ENCODE results near the gene SHISA8. TPM values are rescaled to one million over a fixed set of nuclear protein-coding genes. Genes with fewer than 3 reads are reported as not detected.

The SHISA8 gene
- total RNA-seq, 6 donors from 2014 or later = 0.17 TPM; not detected in 5

GRCh38 chr22:41947424-41948080, 32.7 kb upstream of the SHISA8 start:
- H3K27me3 ChIP-seq = no peaks in the 10 kb centered on the region
- peak overlapping the region in 3 of 4 donors; percentile 80 to 90 (median 82) for H3K4me3 ChIP-seq
- H3K27ac ChIP-seq = peak overlapping the region in 1 of 4 donors; percentile 72
- TF ChIP-seq POLR2A (IDR thresholded peaks at IDR 0.05) = no peak
- H3K4me1 ChIP-seq = peaks cover 8 to 16% (median 14%) of the 10 kb centered on the region in 4 donors
- 70 to 71% methylated on average over 19 to 21 of the region's 21 CpGs for WGBS, 2 donors
- no peak for ATAC-seq (ENCODE audit: low FRiP score in 2 of 2)
- H3K9me3 ChIP-seq = no peaks in the 10 kb centered on the region
- no peak for DNase-seq
- no peaks in the 10 kb centered on the region for H3K36me3 ChIP-seq

GRCh38 chr22:41946629-41947423, 32.0 kb upstream of the SHISA8 start, which contains the start of gene CENPM:
Gene CENPM (minus strand): TSS chr22:41947152. CDS start chr22:41947076, 76 bp downstream.
- WGBS, 2 donors = 3 to 8% methylated on average over 11 to 23 of the region's 56 CpGs
- H3K27ac ChIP-seq = peak within 1 kb of the TSS in 2 of 4 donors; percentile 16 to 72
- peak; percentile 89 to 97 for DNase-seq
- H3K36me3 ChIP-seq = no peaks in the 10 kb centered on the region
- peak; percentile 98 to 99 for ATAC-seq (ENCODE audit: low FRiP score in 2 of 2)
- TF ChIP-seq CTCF (IDR thresholded peaks at IDR 0.05) = peak in 1 of 6 experiments; percentile 18
- no peak for TF ChIP-seq POLR2A (IDR thresholded peaks at IDR 0.05)
- TF ChIP-seq POLR2AphosphoS5 (IDR thresholded peaks at IDR 0.05) = peak in 1 of 2 donors; percentile 23
- H3K4me3 ChIP-seq = peak within 1 kb of the TSS; percentile 80 to 90 (median 82)
- H3K9me3 ChIP-seq = no peaks in the 10 kb centered on the region
- peaks cover 8 to 16% (median 14%) of the 10 kb centered on the region in 4 donors for H3K4me1 ChIP-seq
- H3K27me3 ChIP-seq = no peaks in the 10 kb centered on the region

- no peaks in the 10 kb centered on the region for H3K36me3 ChIP-seq
- WGBS, 2 donors = 54 to 77% methylated on average over 6 to 9 of the region's 9 CpGs
- no peak overlapping the region for H3K27ac ChIP-seq
- no peak for DNase-seq
- no peak for ATAC-seq (ENCODE audit: low FRiP score in 2 of 2)
- H3K4me3 ChIP-seq = no peak overlapping the region
- no peaks in the 10 kb centered on the region for H3K9me3 ChIP-seq
- peaks cover 15 to 25% (median 18%) of the 10 kb centered on the region in 4 donors for H3K4me1 ChIP-seq
- no peaks in the 10 kb centered on the region for H3K27me3 ChIP-seq
- no peak for TF ChIP-seq POLR2A (IDR thresholded peaks at IDR 0.05)
- TF ChIP-seq EP300 (IDR thresholded peaks at IDR 0.05) = no peak
- no peak for TF ChIP-seq POLR2AphosphoS5 (IDR thresholded peaks at IDR 0.05)
Observed at GRCh38 chr22:41943661-41944209, 28.9 kb upstream of the SHISA8 start.

- no peak overlapping the region for H3K4me3 ChIP-seq
- no peaks in the 10 kb centered on the region for H3K36me3 ChIP-seq
- ATAC-seq (ENCODE audit: low FRiP score in 2 of 2) (peak; percentile 91 to 95), DNase-seq (peak in 1 of 2 donors; percentile 87)
- WGBS, 2 donors = 46 to 53% methylated on average over 5 to 13 of the region's 13 CpGs
- peaks cover 6 to 16% (median 12%) of the 10 kb centered on the region in 4 donors for H3K4me1 ChIP-seq
- H3K27ac ChIP-seq = peak overlapping the region; percentile 31 to 80 (median 73)
- TF ChIP-seq POLR2A (IDR thresholded peaks at IDR 0.05) (no peak), POLR2AphosphoS5 (IDR thresholded peaks at IDR 0.05) (no peak), CTCF (IDR thresholded peaks at IDR 0.05) (peak; percentile 89 to 98 (median 94)), EP300 (IDR thresholded peaks at IDR 0.05) (no peak)
- H3K9me3 ChIP-seq = no peaks in the 10 kb centered on the region
- no peaks in the 10 kb centered on the region for H3K27me3 ChIP-seq
Observed at GRCh38 chr22:41940832-41941765, 26.2 kb upstream of the SHISA8 start.

All from upper lobe of left lung (tissue), 6 donors.